ENCODE measurements around the gene CPLX3.

CPLX3 gene

GRCh38 chr15:74807282-74807681 is 19.1 kb upstream of the CPLX3 start:
- DNase-seq = no peak

- no peak for DNase-seq
Measured at GRCh38 chr15:74808078-74808839, 18.2 kb upstream of the CPLX3 start.

DNA sequence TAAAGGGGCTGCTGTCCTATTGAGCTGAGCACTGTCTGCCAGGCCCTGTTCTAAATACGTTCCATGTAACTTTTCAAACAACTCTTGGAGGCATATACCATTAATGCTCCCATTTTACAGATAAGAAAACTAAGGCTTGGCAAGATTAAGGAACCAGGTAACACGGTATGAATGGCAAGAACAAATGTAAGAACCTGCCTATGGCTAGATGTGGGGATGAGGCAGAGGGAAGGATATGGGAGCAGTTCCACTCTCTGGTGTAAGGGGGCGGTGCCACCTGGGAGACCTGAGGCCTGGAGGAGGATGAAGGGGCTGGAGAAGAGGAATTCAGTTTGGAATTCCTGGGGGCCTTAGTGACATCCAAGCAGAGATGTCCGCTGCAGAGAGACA is 17.6 kb upstream of the CPLX3 start:
- DNase-seq = no peak

DNA sequence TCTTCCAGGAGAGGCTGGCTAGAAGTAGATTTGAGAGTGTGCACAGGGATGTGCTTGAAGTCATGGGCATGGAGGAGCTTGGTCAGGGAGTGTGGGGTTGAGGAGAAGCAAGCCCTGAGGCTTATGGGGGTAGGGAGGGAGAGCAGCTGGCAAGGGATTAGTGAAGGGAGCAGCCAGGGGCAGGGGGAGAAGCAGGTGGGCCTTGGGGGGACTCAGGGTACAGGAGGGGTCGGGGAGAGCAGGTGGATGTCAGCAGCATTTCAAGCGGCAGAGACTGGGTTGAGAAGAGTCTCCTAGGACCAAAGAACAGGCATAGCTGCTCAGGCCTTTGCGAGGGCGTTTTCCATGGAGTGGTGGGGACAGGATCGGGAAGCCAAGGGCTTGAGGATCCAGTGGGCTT is 17.2 kb upstream of the CPLX3 start:
- no peak for DNase-seq

DNA sequence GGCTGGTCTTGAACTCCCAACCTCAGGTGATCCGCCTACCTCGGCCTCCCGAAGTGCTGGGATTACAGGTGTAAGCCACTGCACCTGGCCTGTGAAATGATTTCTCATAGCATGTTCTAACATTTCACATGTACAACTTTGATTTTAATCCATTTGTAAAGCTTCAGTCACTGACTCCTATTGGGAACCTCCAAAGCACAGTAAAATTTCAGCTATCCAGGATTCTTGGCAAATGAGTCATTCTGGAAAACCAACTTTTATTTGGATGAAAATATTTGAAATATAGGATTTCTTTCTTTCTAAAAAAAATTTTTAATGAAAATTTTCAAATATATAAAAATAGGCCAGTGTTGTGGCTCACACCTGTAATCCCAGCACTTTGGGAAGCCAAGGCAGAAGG is 16.5 kb upstream of the CPLX3 start:
- no peak for DNase-seq

- no peak for DNase-seq
Measured at GRCh38 chr15:74812533-74812932, 13.9 kb upstream of the CPLX3 start, which contains the start of gene LMAN1L. Gene LMAN1L, plus strand, starts transcription at chr15:74812835. Its CDS starts 20 bp downstream, at chr15:74812855.

- DNase-seq = no peak
Measured at GRCh38 chr15:74815121-74815934, 11.1 kb upstream of the CPLX3 start.

- DNase-seq = no peak
Measured at GRCh38 chr15:74815961-74816360, 10.5 kb upstream of the CPLX3 start.

DNA sequence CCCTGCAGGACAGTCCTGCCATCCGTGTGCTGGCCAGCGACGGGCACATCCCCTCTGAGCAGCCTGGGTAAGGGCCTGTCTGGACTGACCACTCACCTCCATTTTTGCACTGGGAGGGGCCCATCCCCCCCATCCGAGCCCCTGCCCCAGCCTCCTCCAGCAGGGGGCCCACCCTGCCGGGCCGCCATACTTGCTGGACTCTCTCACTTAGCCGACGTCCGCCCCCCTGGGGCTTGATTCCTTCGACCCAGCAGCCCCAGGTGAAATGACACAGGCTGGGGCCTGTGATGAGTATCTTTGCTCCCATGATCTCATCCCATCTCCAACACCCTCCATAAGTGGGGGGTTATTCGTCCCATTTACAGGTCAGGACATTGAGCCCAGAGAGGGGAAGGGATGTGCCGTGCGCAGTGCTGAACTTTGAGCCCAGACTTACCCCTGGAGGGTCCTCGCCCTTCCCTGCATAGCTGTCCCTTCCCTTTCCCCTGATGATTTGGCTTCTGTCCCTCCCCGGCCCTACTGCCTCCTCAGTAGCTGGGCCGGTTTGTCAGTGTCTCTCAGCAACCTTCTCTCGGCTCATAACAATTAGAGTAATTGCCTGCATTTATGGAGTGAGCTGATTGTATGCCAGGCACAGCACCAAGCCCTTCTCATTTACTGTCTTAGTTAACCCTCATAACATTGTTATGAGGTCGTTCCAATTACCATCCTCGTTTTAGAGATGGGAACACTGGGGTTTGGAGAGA is 9.6 kb upstream of the CPLX3 start:
- DNase-seq = no peak

DNA sequence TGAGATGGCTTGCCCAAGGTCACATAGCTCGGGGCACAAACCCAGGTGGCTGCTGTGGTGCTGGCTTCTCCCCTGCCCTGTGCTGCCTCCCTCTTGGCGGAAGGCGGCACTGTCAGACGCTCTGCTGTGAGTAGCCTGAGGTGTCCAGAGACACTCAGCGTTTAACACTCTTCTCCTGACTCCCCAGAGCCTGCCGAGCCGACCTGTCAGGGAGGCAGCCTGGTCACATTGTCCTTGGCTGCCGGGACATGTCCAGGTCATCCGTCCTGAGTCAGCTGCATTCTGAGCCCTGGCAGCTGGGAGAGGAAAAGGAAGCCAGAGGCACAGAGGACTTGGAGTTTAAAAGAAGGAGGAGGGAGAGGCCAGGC is 9.1 kb upstream of the CPLX3 start:
- DNase-seq = no peak

- DNase-seq = no peak
Measured at GRCh38 chr15:74820056-74820455, 6.4 kb upstream of the CPLX3 start.

- no peak for DNase-seq
Measured at GRCh38 chr15:74821091-74821789, 5.2 kb upstream of the CPLX3 start.

- DNase-seq = no peak
Measured at GRCh38 chr15:74821790-74822158, 4.7 kb upstream of the CPLX3 start.

- no peak for DNase-seq
Measured at GRCh38 chr15:74822233-74822632, 4.2 kb upstream of the CPLX3 start.

- DNase-seq = no peak
Measured at GRCh38 chr15:74823324-74823723, 3.1 kb upstream of the CPLX3 start.

- no peak for DNase-seq
Measured at GRCh38 chr15:74824976-74825375, 1.5 kb upstream of the CPLX3 start.

- no peak for DNase-seq
Measured at GRCh38 chr15:74825866-74826265, 561 bp upstream of the CPLX3 start.

- no peak for DNase-seq
Measured at GRCh38 chr15:74826921-74827320, 494 bp downstream of the CPLX3 start.

GRCh38 chr15:74827614-74828013 is 1.2 kb downstream of the CPLX3 start:
- DNase-seq = no peak

DNA sequence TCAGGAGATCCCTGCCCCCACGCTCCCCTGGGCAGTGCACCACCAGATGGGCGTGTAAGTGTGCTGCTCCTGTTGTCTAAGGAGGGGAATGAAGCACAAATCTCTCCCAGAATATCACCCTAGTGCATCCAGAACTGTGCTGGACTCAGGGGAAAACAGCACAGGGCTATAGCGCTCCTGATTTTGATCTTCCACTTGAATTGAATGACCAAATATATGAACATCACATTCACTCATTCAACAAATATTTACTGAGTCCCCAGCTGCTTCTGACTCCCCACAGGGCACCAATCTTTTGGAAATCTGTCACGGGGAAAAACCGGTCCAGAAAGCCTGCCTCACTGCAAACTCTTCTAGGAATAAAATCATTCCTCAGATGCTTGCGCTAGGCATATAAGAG is 2.4 kb downstream of the CPLX3 start:
- DNase-seq = no peak

- DNase-seq = no peak
Measured at GRCh38 chr15:74829486-74829885, 3.1 kb downstream of the CPLX3 start.

GRCh38 chr15:74829991-74830390 is 3.6 kb downstream of the CPLX3 start:
- DNase-seq = no peak

DNA sequence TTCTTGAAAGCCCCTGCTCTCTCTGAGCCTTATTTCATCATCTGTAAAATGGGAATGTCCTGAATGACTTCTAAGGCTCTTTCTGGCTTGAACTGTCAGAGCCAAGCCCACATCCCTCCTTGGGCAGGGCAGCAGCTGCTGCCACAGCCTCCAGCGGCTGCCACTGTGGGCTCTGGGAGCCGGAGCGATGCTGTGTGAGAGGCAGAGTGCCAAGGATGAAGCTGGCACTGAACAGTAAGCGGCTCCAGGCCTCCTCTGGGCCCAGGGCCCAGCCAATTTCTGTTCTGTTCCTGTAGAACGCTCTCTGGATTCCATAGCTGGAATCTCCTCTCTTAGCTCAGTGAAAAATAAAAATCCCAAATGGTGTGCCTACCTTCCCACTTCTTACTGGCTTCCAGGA is 4.4 kb downstream of the CPLX3 start:
- no peak for DNase-seq

Measured in NCI-H1417 treated with DMSO at 0.1 percent for 48 hours (cell line).